Thymus (tissue), 11 donors: Measurements from ENCODE around the gene GPR45. TPM values are rescaled to one million over a fixed set of nuclear protein-coding genes. Genes with fewer than 3 reads are reported as not detected.
A peak's percentile ranks its signal among the peaks of the same experiment; 100 is the strongest.

Source experiments
- DNase-seq, 9 donors: peaks; one replicate each; pipeline ENCODE4 v3.0.0-alpha.2; 2013; ENCODE audit warnings: low spot score in 9 of 9, low read depth in 6 of 9, missing footprints in 1 of 9
- H3K27ac ChIP-seq, 2 donors: one replicate each; pipeline ENCODE4 v1.5.1; 2013; ENCODE audit warnings: control low read depth in 1 of 2, low read depth in 1 of 2, low read length in 1 of 2, mild to moderate bottlenecking in 1 of 2, moderate library complexity in 1 of 2
- H3K27me3 ChIP-seq, 2 donors: one replicate each; pipeline ENCODE4 v1.5.1; 2013; ENCODE audit warnings: low read length in 1 of 2; ENCODE audit not compliant: control insufficient read depth in 2 of 2, insufficient read depth in 1 of 2
- H3K36me3 ChIP-seq, 2 donors: one replicate each; pipeline ENCODE4 v1.5.1; 2013; ENCODE audit warnings: low read length in 1 of 2, mild to moderate bottlenecking in 1 of 2, moderate library complexity in 1 of 2; ENCODE audit not compliant: control insufficient read depth in 2 of 2, insufficient read depth in 2 of 2
- H3K4me1 ChIP-seq, 2 donors: one replicate each; pipeline ENCODE4 v1.5.1; 2013; ENCODE audit warnings: low read length in 2 of 2; ENCODE audit not compliant: control insufficient read depth in 2 of 2, insufficient read depth in 2 of 2
- H3K4me3 ChIP-seq, 2 donors: one replicate each; pipeline ENCODE4 v1.5.1; 2013; ENCODE audit warnings: low read length in 2 of 2, control low read depth in 1 of 2, mild to moderate bottlenecking in 1 of 2
- H3K9me3 ChIP-seq, 2 donors: one replicate each; pipeline ENCODE4 v1.5.1; 2013; ENCODE audit warnings: low read length in 1 of 2, mild to moderate bottlenecking in 1 of 2; ENCODE audit not compliant: control insufficient read depth in 2 of 2, insufficient read depth in 1 of 2
- WGBS: extraction: QIAGEN DNeasy Blood & Tissue Kit; methylation state at CpG from one replicate; pipeline ENCODE4 v1.1.7; 2013; 5-methylcytosine and 5-hydroxymethylcytosine counted together
- polyA plus RNA-seq: library from polyadenylated mRNA; stranded (reverse); fragments of 200-250 nt; gene quantifications from one replicate; pipeline ENCODE4 v1.2.3, GENCODE V29; 2013
- total RNA-seq: library from RNA; stranded (reverse); fragments of 120-200 nt; gene quantifications from one replicate; pipeline ENCODE4 v1.2.4, GENCODE V29; 2013
- donor health status: healthy.

GPR45 gene
- total and polyA plus RNA-seq, 2 donors: 0.02 TPM; not detected in 1

- Histone ChIP-seq H3K36me3 (peaks cover 57 to 86% of the 10 kb centered on the region in 2 donors), H3K27me3 (no peaks in the 10 kb centered on the region), H3K27ac (no peak overlapping the region), H3K9me3 (no peaks in the 10 kb centered on the region), H3K4me3 (no peak overlapping the region), H3K4me1 (no peaks in the 10 kb centered on the region)
- DNase-seq: no peak
- 98% methylated on average over 21 of the region's 21 CpGs for WGBS
Measured at GRCh38 chr2:105269426-105269825, 27.9 kb downstream of the GPR45 start.

GRCh38 chr2:105271393-105272045 is 30.0 kb downstream of the GPR45 start:
- WGBS: 97% methylated on average over 14 of the region's 14 CpGs
- Histone ChIP-seq H3K27me3 (no peaks in the 10 kb centered on the region), H3K36me3 (peaks cover 64 to 84% of the 10 kb centered on the region in 2 donors), H3K9me3 (no peaks in the 10 kb centered on the region), H3K4me1 (no peaks in the 10 kb centered on the region), H3K4me3 (no peak overlapping the region), H3K27ac (no peak overlapping the region)
- DNase-seq: no peak

- H3K27ac ChIP-seq: no peak overlapping the region
- peaks cover 62 to 85% of the 10 kb centered on the region in 2 donors for H3K36me3 ChIP-seq
- H3K9me3 ChIP-seq: no peaks in the 10 kb centered on the region
- no peak overlapping the region for H3K4me3 ChIP-seq
- H3K4me1 ChIP-seq: no peaks in the 10 kb centered on the region
- no peak for DNase-seq
- WGBS: 98% methylated on average over 9 of the region's 9 CpGs
- no peaks in the 10 kb centered on the region for H3K27me3 ChIP-seq
Measured at GRCh38 chr2:105272176-105272575, 30.6 kb downstream of the GPR45 start.

GRCh38 chr2:105274046-105274445 is 32.5 kb downstream of the GPR45 start:
- peaks cover 57 to 81% of the 10 kb centered on the region in 2 donors for H3K36me3 ChIP-seq
- H3K27me3 ChIP-seq: no peaks in the 10 kb centered on the region
- no peaks in the 10 kb centered on the region for H3K4me1 ChIP-seq
- H3K27ac ChIP-seq: no peak overlapping the region
- no peak overlapping the region for H3K4me3 ChIP-seq
- no peak for DNase-seq
- WGBS: 94% methylated on average over 4 of the region's 4 CpGs
- no peaks in the 10 kb centered on the region for H3K9me3 ChIP-seq

GRCh38 chr2:105278654-105279053 is 37.1 kb downstream of the GPR45 start:
- no peak for DNase-seq
- H3K4me3 ChIP-seq: no peak overlapping the region
- H3K4me1 ChIP-seq: no peaks in the 10 kb centered on the region
- H3K27me3 ChIP-seq: no peaks in the 10 kb centered on the region
- H3K9me3 ChIP-seq: no peaks in the 10 kb centered on the region
- WGBS: 84% methylated on average over 5 of the region's 5 CpGs
- no peak overlapping the region for H3K27ac ChIP-seq
- peaks cover 44 to 55% of the 10 kb centered on the region in 2 donors for H3K36me3 ChIP-seq

- no peak for DNase-seq
- WGBS: 98% methylated on average over 1 of the region's 1 CpG
- Histone ChIP-seq H3K9me3 (no peaks in the 10 kb centered on the region), H3K27me3 (no peaks in the 10 kb centered on the region), H3K4me1 (no peaks in the 10 kb centered on the region), H3K27ac (no peak overlapping the region), H3K36me3 (peaks cover 48 to 54% of the 10 kb centered on the region in 2 donors), H3K4me3 (no peak overlapping the region)
Measured at GRCh38 chr2:105279126-105279525, 37.6 kb downstream of the GPR45 start.

- WGBS: 94% methylated on average over 10 of the region's 10 CpGs
- peaks cover 52 to 53% of the 10 kb centered on the region in 2 donors for H3K36me3 ChIP-seq
Measured at GRCh38 chr2:105280281-105280680, 38.7 kb downstream of the GPR45 start.

GRCh38 chr2:105283532-105283931 is 42.0 kb downstream of the GPR45 start:
- Histone ChIP-seq H3K4me1 (no peaks in the 10 kb centered on the region), H3K27ac (no peak overlapping the region), H3K36me3 (peaks cover 43 to 58% of the 10 kb centered on the region in 2 donors), H3K27me3 (no peaks in the 10 kb centered on the region), H3K4me3 (no peak overlapping the region), H3K9me3 (no peaks in the 10 kb centered on the region)
- 87% methylated on average over 4 of the region's 4 CpGs for WGBS
- DNase-seq: no peak

More at GRCh38 chr2:105280281-105280680, 38.7 kb downstream of the GPR45 start:
- Histone ChIP-seq H3K27me3 (no peaks in the 10 kb centered on the region), H3K9me3 (no peaks in the 10 kb centered on the region), H3K27ac (no peak overlapping the region), H3K4me1 (no peaks in the 10 kb centered on the region), H3K4me3 (no peak overlapping the region)
- no peak for DNase-seq

- no peaks in the 10 kb centered on the region for H3K9me3 ChIP-seq
- H3K4me3 ChIP-seq: no peak overlapping the region
- peaks cover 31 to 48% of the 10 kb centered on the region in 2 donors for H3K36me3 ChIP-seq
- H3K27me3 ChIP-seq: no peaks in the 10 kb centered on the region
- H3K27ac ChIP-seq: no peak overlapping the region
- WGBS: 79% methylated on average over 5 of the region's 5 CpGs
- peak in 5 of 9 donors; percentile 22 to 57 (median 28) for DNase-seq
- H3K4me1 ChIP-seq: no peaks in the 10 kb centered on the region
Measured at GRCh38 chr2:105287692-105288091, 46.1 kb downstream of the GPR45 start.
